ENCODE data around the gene SCN5A.
"Not testable (repeated sequence)": the region's sequence is repeated elsewhere in the genome, so short reads cannot be mapped to it uniquely, and the experiment has no call there.

The SCN5A gene

GRCh38 chr3:38582941-38583645, 66.4 kb downstream of the SCN5A start:
- no peak for DNase-seq (ENCODE audit: low read depth)
- H3K4me3 ChIP-seq (ENCODE audit: low read depth, low read length), result no peak overlapping the region

GRCh38 chr3:38582316-38582715, 67.2 kb downstream of the SCN5A start:
- DNase-seq (ENCODE audit: low read depth), result no peak
- no peak overlapping the region for H3K4me3 ChIP-seq (ENCODE audit: low read depth, low read length)

- H3K4me3 ChIP-seq (ENCODE audit: low read depth, low read length), result no peak overlapping the region
- no peak for DNase-seq (ENCODE audit: low read depth)
These were observed 67.7 kb downstream of the SCN5A start for GRCh38 chr3:38581774-38582173.

GRCh38 chr3:38580450-38581382, 68.8 kb downstream of the SCN5A start:
- no peak for DNase-seq (ENCODE audit: low read depth)
- no peak overlapping the region for H3K4me3 ChIP-seq (ENCODE audit: low read depth, low read length)

- no peak overlapping the region for H3K4me3 ChIP-seq (ENCODE audit: low read depth, low read length)
- DNase-seq (ENCODE audit: low read depth), result peak; percentile 14
These were observed 69.7 kb downstream of the SCN5A start for GRCh38 chr3:38579551-38580449.

GRCh38 chr3:38579141-38579540, 70.3 kb downstream of the SCN5A start:
- H3K4me3 ChIP-seq (ENCODE audit: low read depth, low read length), result no peak overlapping the region
- no peak for DNase-seq (ENCODE audit: low read depth)

- H3K4me3 ChIP-seq (ENCODE audit: low read depth, low read length), result no peak overlapping the region
- no peak for DNase-seq (ENCODE audit: low read depth)
These were observed 70.9 kb downstream of the SCN5A start for GRCh38 chr3:38578551-38578950.

- no peak for DNase-seq (ENCODE audit: low read depth)
- H3K4me3 ChIP-seq (ENCODE audit: low read depth, low read length), result no peak overlapping the region
These were observed 71.4 kb downstream of the SCN5A start for GRCh38 chr3:38578081-38578475.

GRCh38 chr3:38577371-38578080, 72.0 kb downstream of the SCN5A start:
- H3K4me3 ChIP-seq (ENCODE audit: low read depth, low read length), result no peak overlapping the region
- no peak for DNase-seq (ENCODE audit: low read depth)

GRCh38 chr3:38576526-38577370, 72.7 kb downstream of the SCN5A start:
- no peak overlapping the region for H3K4me3 ChIP-seq (ENCODE audit: low read depth, low read length)
- no peak for DNase-seq (ENCODE audit: low read depth)

- H3K4me3 ChIP-seq (ENCODE audit: low read depth, low read length), result no peak overlapping the region
- DNase-seq (ENCODE audit: low read depth), result no peak
These were observed 73.4 kb downstream of the SCN5A start for GRCh38 chr3:38576131-38576525.

- DNase-seq (ENCODE audit: low read depth), result no peak
- H3K4me3 ChIP-seq (ENCODE audit: low read depth, low read length), result no peak overlapping the region
These were observed 74.1 kb downstream of the SCN5A start for GRCh38 chr3:38575279-38575843.

GRCh38 chr3:38574411-38575278, 74.8 kb downstream of the SCN5A start:
- no peak overlapping the region for H3K4me3 ChIP-seq (ENCODE audit: low read depth, low read length)
- DNase-seq (ENCODE audit: low read depth), result no peak

- no peak for DNase-seq (ENCODE audit: low read depth)
These were observed 75.9 kb downstream of the SCN5A start for GRCh38 chr3:38573556-38573955.

GRCh38 chr3:38573111-38573510, 76.4 kb downstream of the SCN5A start:
- DNase-seq (ENCODE audit: low read depth), result no peak
- H3K4me3 ChIP-seq (ENCODE audit: low read depth, low read length), result no peak overlapping the region

More at GRCh38 chr3:38573556-38573955, 75.9 kb downstream of the SCN5A start:
- H3K4me3 ChIP-seq (ENCODE audit: low read depth, low read length), result no peak overlapping the region

GRCh38 chr3:38567498-38567897, 82.0 kb downstream of the SCN5A start:
- DNase-seq (ENCODE audit: low read depth), result no peak
- H3K4me3 ChIP-seq (ENCODE audit: low read depth, low read length), result no peak overlapping the region

- DNase-seq (ENCODE audit: low read depth); H3K4me3 ChIP-seq (ENCODE audit: low read depth, low read length): not testable (repeated sequence)
These were observed 82.7 kb downstream of the SCN5A start for GRCh38 chr3:38566794-38567193.
